Activated CD4-positive, alpha-beta T cell treated with anti-CD3 and anti-CD28 coated beads for 36 hours (primary cell): ENCODE measurements around the gene CFTR. TPM values are rescaled to one million over a fixed set of nuclear protein-coding genes. Genes with fewer than 3 reads are reported as not detected.
"Not testable (repeated sequence)": the region's sequence is repeated elsewhere in the genome, so short reads cannot be mapped to it uniquely, and the experiment has no call there.

Experiments used
- ATAC-seq: fragments of 200-7000 bp; cut with Tn5 transposase; one replicate; pipeline ENCODE4 v1.10.0; 2021; ENCODE audit warnings: mild to moderate bottlenecking, moderate library complexity
- CTCF ChIA-PET: fragments of 350-600 bp; sonication (Branson Sonifier 250); formaldehyde crosslinking; loops from one replicate; lab custom pipeline; 2021; ENCODE audit warnings: antibody characterized with exemption; lab: Charles Lee
- POLR2A ChIA-PET: fragments of 350-600 bp; sonication (Branson Sonifier 250); formaldehyde crosslinking; loops from one replicate; lab custom pipeline; 2021; ENCODE audit warnings: antibody characterized with exemption, inconsistent platforms; lab: Charles Lee
- DNase-seq: peaks from one replicate; pipeline ENCODE4 v3.0.0-alpha.2; 2020
- H3K27ac Mint-ChIP-seq: one replicate; pipeline ENCODE4 v1.8.0; 2021; ENCODE audit warnings: mixed read lengths
- H3K27me3 Mint-ChIP-seq: one replicate; pipeline ENCODE4 v1.8.0; 2021; ENCODE audit warnings: mixed read lengths
- H3K36me3 Mint-ChIP-seq: one replicate; pipeline ENCODE4 v1.8.0; 2021; ENCODE audit warnings: low read depth, mixed read lengths
- H3K4me1 Mint-ChIP-seq: one replicate; pipeline ENCODE4 v1.8.0; 2021; ENCODE audit warnings: mixed read lengths
- H3K4me3 Mint-ChIP-seq: one replicate; pipeline ENCODE4 v1.8.0; 2021; ENCODE audit warnings: mild to moderate bottlenecking, moderate library complexity, mixed read lengths
- H3K9me3 Mint-ChIP-seq: one replicate; pipeline ENCODE4 v1.8.0; 2021; ENCODE audit warnings: low read depth, mixed read lengths
- intact Hi-C, 2 experiments: fragments of 100-400 bp; cut with DNase I in 1 of 2; cut with micrococcal nuclease in 1 of 2; formaldehyde crosslinking; loops; one replicate each; pipeline versions ENCODE4 v1.14.2 to v1.15.1; 2022 to 2024; cut with DNase I, micrococcal nuclease
- total RNA-seq, 2 experiments: library from RNA; stranded (reverse); gene quantifications; one replicate each; pipeline ENCODE4 v1.2.3, GENCODE V29; 2021

Gene CFTR
- total RNA-seq, 2 experiments from 2014 or later = not detected

DNA sequence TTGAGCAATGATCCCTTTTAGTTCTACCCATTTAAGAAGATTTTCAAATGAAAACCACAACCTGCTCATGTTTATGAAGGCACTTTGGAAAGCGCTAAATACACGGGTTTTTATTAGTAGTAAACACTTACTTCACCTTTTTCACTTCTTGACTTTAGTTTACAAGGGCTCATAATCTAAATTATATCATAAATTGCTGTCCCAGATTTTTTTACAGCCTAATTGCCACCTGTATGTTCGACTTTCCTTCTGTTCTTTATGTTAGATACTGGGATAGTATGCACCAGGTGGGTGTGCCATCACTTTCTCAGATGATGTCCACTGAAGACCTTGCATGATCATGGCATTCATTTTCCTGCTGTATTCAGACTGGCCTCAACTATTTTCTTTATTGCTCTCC is 22.5 kb downstream of the CFTR start:
- no peak overlapping the region for H3K27ac Mint-ChIP-seq
- ChIA-PET POLR2A (no interaction called here), CTCF (no interaction called here)
- H3K27me3 Mint-ChIP-seq = no peaks in the 10 kb centered on the region
- ATAC-seq = no peak
- no peaks in the 10 kb centered on the region for H3K9me3 Mint-ChIP-seq
- no peaks in the 10 kb centered on the region for H3K4me1 Mint-ChIP-seq
- no peak overlapping the region for H3K4me3 Mint-ChIP-seq
- intact Hi-C loops = no loop called here
- H3K36me3 Mint-ChIP-seq = no peaks in the 10 kb centered on the region
- DNase-seq = no peak

DNA sequence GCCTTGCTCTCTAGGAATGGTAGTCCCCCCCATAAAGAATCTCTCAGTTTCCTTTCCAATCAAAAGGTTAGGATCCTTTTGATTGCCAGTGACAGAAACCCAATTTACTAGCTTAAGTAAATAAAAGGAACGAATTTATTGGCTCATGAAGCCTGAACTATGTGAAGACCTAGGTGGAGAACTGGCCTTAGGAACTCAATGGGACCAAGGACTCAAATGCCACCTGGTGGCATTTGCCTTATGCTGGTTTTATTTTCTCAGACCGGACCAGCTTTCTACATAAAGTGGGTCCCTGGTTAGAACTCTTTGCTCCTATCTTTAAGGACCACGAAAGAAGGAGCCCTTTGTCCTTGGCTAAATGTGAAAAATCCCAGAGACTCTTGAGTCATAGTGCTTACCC is 25.4 kb downstream of the CFTR start:
- Mint-ChIP-seq H3K27ac (no peak overlapping the region), H3K4me1 (no peaks in the 10 kb centered on the region), H3K9me3 (no peaks in the 10 kb centered on the region), H3K27me3 (no peaks in the 10 kb centered on the region), H3K4me3 (no peak overlapping the region), H3K36me3 (no peaks in the 10 kb centered on the region)
- intact Hi-C loops = no loop called here
- DNase-seq (no peak), ATAC-seq (no peak)
- ChIA-PET POLR2A (no interaction called here), CTCF (no interaction called here)

DNA sequence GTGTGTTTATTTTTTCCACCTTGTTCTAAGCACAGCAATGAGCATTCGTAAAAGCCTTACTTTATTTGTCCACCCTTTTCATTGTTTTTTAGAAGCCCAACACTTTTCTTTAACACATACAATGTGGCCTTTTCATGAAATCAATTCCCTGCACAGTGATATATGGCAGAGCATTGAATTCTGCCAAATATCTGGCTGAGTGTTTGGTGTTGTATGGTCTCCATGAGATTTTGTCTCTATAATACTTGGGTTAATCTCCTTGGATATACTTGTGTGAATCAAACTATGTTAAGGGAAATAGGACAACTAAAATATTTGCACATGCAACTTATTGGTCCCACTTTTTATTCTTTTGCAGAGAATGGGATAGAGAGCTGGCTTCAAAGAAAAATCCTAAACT is 28.9 kb downstream of the CFTR start:
- H3K36me3 Mint-ChIP-seq = no peaks in the 10 kb centered on the region
- no peaks in the 10 kb centered on the region for H3K9me3 Mint-ChIP-seq
- no peak overlapping the region for H3K27ac Mint-ChIP-seq
- H3K4me3 Mint-ChIP-seq = no peak overlapping the region
- no peaks in the 10 kb centered on the region for H3K4me1 Mint-ChIP-seq
- intact Hi-C loops = no loop called here
- ChIA-PET POLR2A (no interaction called here), CTCF (no interaction called here)
- DNase-seq (no peak), ATAC-seq (no peak)
- H3K27me3 Mint-ChIP-seq = no peaks in the 10 kb centered on the region

DNA sequence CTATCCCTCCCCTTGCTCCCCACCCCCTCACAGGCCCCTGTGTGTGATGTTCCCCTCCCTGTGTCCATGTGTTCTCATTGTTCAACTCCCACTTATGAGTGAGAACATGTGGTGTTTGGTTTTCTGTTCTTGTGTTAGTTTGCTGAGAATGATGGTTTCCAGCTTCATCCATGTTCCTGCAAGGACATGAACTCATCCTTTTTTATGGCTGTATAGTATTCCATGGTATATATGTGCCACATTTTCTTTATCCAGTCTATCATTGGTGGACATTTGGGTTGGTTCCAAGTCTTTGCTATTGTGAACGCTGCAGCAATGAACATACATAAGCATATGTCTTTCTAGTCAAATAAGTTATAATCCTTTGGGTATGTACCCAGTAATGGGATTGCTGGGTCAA is 37.4 kb downstream of the CFTR start:
- POLR2A ChIA-PET, H3K27me3 Mint-ChIP-seq, DNase-seq, H3K36me3 Mint-ChIP-seq, CTCF ChIA-PET, H3K9me3 Mint-ChIP-seq, H3K27ac Mint-ChIP-seq, ATAC-seq, H3K4me1 Mint-ChIP-seq, intact Hi-C loops, H3K4me3 Mint-ChIP-seq: not testable (repeated sequence)

DNA sequence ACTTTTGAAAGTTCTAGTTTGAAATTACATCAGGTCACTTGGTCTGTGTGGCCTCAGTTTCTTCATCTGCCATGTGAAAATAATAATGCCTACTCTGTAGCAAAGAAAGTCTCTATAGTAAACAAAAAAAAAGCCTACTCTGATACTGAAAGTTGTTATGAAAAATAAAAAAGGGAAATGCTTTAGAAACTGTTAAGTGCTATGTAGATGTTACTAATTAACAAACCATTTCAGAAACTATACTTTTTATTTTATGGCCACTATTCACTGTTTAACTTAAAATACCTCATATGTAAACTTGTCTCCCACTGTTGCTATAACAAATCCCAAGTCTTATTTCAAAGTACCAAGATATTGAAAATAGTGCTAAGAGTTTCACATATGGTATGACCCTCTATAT is 50.6 kb downstream of the CFTR start:
- intact Hi-C loops = no loop called here
- Mint-ChIP-seq H3K9me3 (no peaks in the 10 kb centered on the region), H3K4me1 (no peaks in the 10 kb centered on the region), H3K27me3 (no peaks in the 10 kb centered on the region), H3K4me3 (no peak overlapping the region), H3K36me3 (no peaks in the 10 kb centered on the region), H3K27ac (no peak overlapping the region)
- DNase-seq (no peak), ATAC-seq (no peak)
- ChIA-PET CTCF (no interaction called here), POLR2A (no interaction called here)

DNA sequence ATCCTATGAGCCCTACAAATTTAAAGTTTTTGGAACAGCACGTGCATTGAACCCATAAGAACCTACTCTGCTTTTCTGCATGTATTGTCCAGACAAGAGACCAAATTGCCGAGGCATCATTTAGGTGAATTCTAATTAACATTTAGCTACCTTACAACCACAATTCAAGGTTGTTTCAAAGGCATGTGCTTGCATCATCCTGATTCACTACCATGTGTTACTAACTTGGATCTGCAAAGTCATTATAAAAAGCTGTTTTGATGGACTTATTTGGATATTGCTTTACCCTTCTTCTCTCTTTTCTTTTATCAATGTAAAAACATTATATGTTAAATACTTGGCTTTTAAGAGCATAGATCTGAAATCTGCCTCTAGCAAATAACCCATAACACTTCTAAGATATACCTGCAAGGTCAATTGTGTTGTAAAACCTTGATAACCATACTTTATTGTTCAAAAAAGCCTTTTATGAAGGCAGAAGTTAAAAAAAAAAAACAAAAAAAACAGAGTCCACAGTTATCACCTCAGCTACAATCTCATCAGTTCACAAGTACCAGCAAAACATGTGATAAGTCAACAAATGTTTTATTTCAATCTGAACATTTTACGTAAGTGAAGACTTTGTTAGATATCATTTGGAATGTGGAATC is 51.9 kb downstream of the CFTR start:
- no peaks in the 10 kb centered on the region for H3K36me3 Mint-ChIP-seq
- ATAC-seq (no peak), DNase-seq (no peak)
- ChIA-PET CTCF (no interaction called here), POLR2A (no interaction called here)
- no peaks in the 10 kb centered on the region for H3K4me1 Mint-ChIP-seq
- H3K4me3 Mint-ChIP-seq = no peak overlapping the region
- H3K9me3 Mint-ChIP-seq = no peaks in the 10 kb centered on the region
- intact Hi-C loops = no loop called here
- no peaks in the 10 kb centered on the region for H3K27me3 Mint-ChIP-seq
- H3K27ac Mint-ChIP-seq = no peak overlapping the region

DNA sequence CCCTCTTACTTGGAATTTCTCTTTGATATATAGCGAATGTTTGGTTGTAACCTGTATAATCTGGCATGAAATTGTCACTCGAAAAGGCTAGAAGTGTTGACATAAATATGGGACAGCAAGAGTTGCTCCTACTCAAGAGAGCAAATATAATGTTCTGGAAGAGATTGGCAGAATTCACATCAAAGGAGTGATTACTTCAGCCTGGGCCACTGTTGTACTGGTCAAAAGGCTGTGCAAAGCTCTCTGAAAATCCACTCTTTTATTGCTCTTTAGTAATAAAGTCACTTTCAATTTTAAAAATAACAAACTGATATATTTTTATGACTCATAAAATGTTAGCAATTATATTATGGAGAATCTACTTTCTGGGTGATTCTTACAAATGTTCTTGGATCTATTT is 58.2 kb downstream of the CFTR start:
- H3K27ac Mint-ChIP-seq = no peak overlapping the region
- intact Hi-C loops = no loop called here
- ATAC-seq (no peak), DNase-seq (no peak)
- H3K9me3 Mint-ChIP-seq = no peaks in the 10 kb centered on the region
- ChIA-PET POLR2A (no interaction called here), CTCF (no interaction called here)
- no peaks in the 10 kb centered on the region for H3K36me3 Mint-ChIP-seq
- H3K4me1 Mint-ChIP-seq = no peaks in the 10 kb centered on the region
- no peaks in the 10 kb centered on the region for H3K27me3 Mint-ChIP-seq
- no peak overlapping the region for H3K4me3 Mint-ChIP-seq

DNA sequence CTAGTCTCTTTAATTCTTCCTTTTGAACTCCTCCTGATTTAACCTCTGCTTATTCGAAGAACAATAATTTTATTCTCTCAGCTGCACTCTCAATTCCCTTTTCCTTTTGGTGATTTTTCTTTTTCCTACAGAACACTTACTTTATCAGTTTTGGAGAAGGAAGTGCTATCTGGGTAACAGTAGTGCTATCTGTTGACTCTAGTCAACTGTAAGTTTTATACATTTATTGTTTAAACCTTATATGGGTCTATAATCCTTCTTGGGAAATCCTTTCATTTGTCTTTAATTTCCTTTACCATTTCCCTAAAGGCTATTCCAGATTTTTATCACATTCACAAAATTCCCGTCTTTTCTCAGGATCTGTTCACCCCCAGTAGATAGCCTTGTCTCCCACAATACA is 64.2 kb downstream of the CFTR start:
- DNase-seq (no peak), ATAC-seq (no peak)
- H3K4me3 Mint-ChIP-seq = no peak overlapping the region
- ChIA-PET POLR2A (no interaction called here), CTCF (no interaction called here)
- no peak overlapping the region for H3K27ac Mint-ChIP-seq
- H3K9me3 Mint-ChIP-seq = peaks cover 2% of the 10 kb centered on the region
- intact Hi-C loops = no loop called here
- H3K36me3 Mint-ChIP-seq = no peaks in the 10 kb centered on the region
- no peaks in the 10 kb centered on the region for H3K4me1 Mint-ChIP-seq
- no peaks in the 10 kb centered on the region for H3K27me3 Mint-ChIP-seq

DNA sequence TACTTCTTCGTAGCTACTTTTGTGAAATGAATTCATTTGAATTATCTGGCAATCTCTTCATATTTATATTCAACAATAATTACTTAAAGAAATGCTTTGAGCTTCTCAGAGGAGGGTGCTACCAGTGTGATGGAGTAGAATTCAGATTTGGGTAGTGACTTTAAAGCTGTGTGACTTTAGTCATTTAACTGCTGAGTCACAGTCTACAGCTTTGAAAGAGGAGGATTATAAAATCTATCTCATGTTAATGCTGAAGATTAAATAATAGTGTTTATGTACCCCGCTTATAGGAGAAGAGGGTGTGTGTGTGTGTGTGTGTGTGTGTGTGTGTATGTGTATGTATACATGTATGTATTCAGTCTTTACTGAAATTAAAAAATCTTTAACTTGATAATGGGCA is 68.2 kb downstream of the CFTR start:
- no peaks in the 10 kb centered on the region for H3K4me1 Mint-ChIP-seq

DNA sequence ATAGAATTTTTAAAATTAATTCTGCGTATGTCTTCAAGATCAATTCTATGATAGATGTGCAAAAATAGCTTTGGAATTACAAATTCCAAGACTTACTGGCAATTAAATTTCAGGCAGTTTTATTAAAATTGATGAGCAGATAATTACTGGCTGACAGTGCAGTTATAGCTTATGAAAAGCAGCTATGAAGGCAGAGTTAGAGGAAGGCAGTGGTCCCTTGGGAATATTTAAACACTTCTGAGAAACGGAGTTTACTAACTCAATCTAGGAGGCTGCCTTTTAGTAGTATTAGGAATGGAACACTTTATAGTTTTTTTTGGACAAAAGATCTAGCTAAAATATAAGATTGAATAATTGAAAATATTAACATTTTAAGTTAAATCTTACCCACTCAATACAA is 70.8 kb downstream of the CFTR start:
- ChIA-PET CTCF (no interaction called here), POLR2A (no interaction called here)
- no peaks in the 10 kb centered on the region for H3K27me3 Mint-ChIP-seq
- H3K4me3 Mint-ChIP-seq = no peak overlapping the region
- peaks cover 2% of the 10 kb centered on the region for H3K9me3 Mint-ChIP-seq
- ATAC-seq = no peak
- no peak for DNase-seq
- H3K4me1 Mint-ChIP-seq = no peaks in the 10 kb centered on the region
- intact Hi-C loops = no loop called here
- no peaks in the 10 kb centered on the region for H3K36me3 Mint-ChIP-seq
- no peak overlapping the region for H3K27ac Mint-ChIP-seq

More for the DNA sequence above, 68.2 kb downstream of the CFTR start:
- Mint-ChIP-seq H3K4me3 (no peak overlapping the region), H3K9me3 (peaks cover 3% of the 10 kb centered on the region), H3K27ac (no peak overlapping the region), H3K27me3 (no peaks in the 10 kb centered on the region), H3K36me3 (no peaks in the 10 kb centered on the region)
- POLR2A ChIA-PET = no interaction called here
- CTCF ChIA-PET = no interaction called here
- ATAC-seq = no peak
- intact Hi-C loops = no loop called here
- DNase-seq = no peak

DNA sequence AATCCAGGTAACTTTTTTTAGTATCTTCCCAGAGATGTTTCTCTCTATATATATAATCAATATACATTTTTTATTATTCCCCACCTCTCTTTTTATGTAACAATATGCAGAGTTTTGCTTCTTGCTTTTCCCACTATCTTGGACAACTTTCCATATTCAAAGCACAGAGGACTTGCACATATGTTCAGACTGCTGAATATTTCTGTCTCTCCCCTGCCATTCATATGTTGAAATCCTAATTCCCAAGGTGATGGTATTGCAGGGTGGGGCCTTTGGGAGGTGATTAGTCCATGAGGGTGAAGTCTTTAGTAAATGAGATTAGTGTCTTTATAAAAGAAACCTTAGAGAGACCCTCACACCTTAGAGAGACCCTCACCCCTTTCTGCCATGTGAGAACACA is 72.8 kb downstream of the CFTR start:
- ChIA-PET POLR2A (no interaction called here), CTCF (no interaction called here)
- no peak overlapping the region for H3K27ac Mint-ChIP-seq
- ATAC-seq (no peak), DNase-seq (no peak)
- no peak overlapping the region for H3K4me3 Mint-ChIP-seq
- H3K9me3 Mint-ChIP-seq = peaks cover 2% of the 10 kb centered on the region
- no peaks in the 10 kb centered on the region for H3K4me1 Mint-ChIP-seq
- H3K27me3 Mint-ChIP-seq = no peaks in the 10 kb centered on the region
- no peaks in the 10 kb centered on the region for H3K36me3 Mint-ChIP-seq
- intact Hi-C loops = no loop called here

DNA sequence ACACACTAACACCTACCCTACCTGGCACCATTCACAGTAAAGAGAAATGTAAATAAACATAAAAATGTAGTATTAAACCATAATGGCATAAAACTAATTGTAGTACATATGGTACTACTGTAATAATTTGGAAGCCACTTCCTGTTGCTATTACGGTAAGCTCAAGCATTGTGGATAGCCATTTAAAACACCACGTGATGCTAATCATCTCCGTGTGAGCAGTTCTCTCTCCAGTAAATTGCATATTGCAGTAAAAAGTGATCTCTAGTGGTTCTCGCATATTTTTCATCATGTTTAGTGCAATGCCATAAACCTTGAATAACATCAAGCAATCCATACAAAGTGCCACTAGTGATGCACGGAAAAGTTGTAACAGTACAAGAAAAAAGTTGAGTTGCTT is 75.4 kb downstream of the CFTR start:
- ATAC-seq = no peak
- DNase-seq = no peak
- CTCF ChIA-PET = no interaction called here
- POLR2A ChIA-PET = no interaction called here
- Mint-ChIP-seq H3K4me1 (no peaks in the 10 kb centered on the region), H3K9me3 (no peaks in the 10 kb centered on the region), H3K27me3 (no peaks in the 10 kb centered on the region), H3K36me3 (no peaks in the 10 kb centered on the region), H3K4me3 (no peak overlapping the region), H3K27ac (no peak overlapping the region)
- intact Hi-C loops = no loop called here

DNA sequence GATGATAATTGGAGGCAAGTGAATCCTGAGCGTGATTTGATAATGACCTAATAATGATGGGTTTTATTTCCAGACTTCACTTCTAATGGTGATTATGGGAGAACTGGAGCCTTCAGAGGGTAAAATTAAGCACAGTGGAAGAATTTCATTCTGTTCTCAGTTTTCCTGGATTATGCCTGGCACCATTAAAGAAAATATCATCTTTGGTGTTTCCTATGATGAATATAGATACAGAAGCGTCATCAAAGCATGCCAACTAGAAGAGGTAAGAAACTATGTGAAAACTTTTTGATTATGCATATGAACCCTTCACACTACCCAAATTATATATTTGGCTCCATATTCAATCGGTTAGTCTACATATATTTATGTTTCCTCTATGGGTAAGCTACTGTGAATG is 79.6 kb downstream of the CFTR start:
- DNase-seq (no peak), ATAC-seq (no peak)
- Mint-ChIP-seq H3K27ac (no peak overlapping the region), H3K36me3 (no peaks in the 10 kb centered on the region), H3K27me3 (no peaks in the 10 kb centered on the region), H3K9me3 (no peaks in the 10 kb centered on the region), H3K4me3 (no peak overlapping the region), H3K4me1 (no peaks in the 10 kb centered on the region)
- CTCF ChIA-PET = no interaction called here
- intact Hi-C loops = no loop called here
- POLR2A ChIA-PET = no interaction called here
